ENCODE results near the gene DKK1. TPM values are rescaled to one million over a fixed set of nuclear protein-coding genes. Genes with fewer than 3 reads are reported as not detected.

The DKK1 gene
- total and polyA plus RNA-seq, 2 of the 13 experiments (the other 11 are each of a cell fraction or from before 2014, with no cell fraction given): 123 to 262 TPM

GRCh38 chr10:52313933-52314821 is at the start of gene DKK1 (continued):
- TF ChIP-seq ZBTB3 (CRISPR knock-in tag; IDR thresholded peaks at IDR 0.05; ENCODE audit: borderline replicate concordance, low read depth) (peak; percentile 47; the same call in 1 of the 2 replicates), NRL (CRISPR knock-in tag; IDR thresholded peaks at IDR 0.05; ENCODE audit: borderline replicate concordance) (peak; percentile 83; the same call in 1 of the 2 replicates), ZNF619 (CRISPR knock-in tag; IDR thresholded peaks at IDR 0.05) (peak; percentile 80; the same call in 1 of the 2 replicates), ZNF773 (CRISPR knock-in tag; IDR thresholded peaks at IDR 0.05; ENCODE audit: borderline replicate concordance) (no peak), POLR2AphosphoS2 (IDR thresholded peaks at IDR 0.05; ENCODE audit: low read depth, low read length) (no peak), IRX3 (CRISPR knock-in tag; IDR thresholded peaks at IDR 0.05; ENCODE audit: borderline replicate concordance, low read depth) (no peak), ZBTB34 (CRISPR knock-in tag; IDR thresholded peaks at IDR 0.05) (no peak), PBX3 (CRISPR knock-in tag; IDR thresholded peaks at IDR 0.05; ENCODE audit: borderline replicate concordance) (no peak), ZNF230 (CRISPR knock-in tag; IDR thresholded peaks at IDR 0.05) (peak; percentile 82; the same call in 1 of the 2 replicates), ZNF331 (CRISPR knock-in tag; IDR thresholded peaks at IDR 0.05) (peak; percentile 1; the same call in 1 of the 2 replicates), GFI1 (CRISPR knock-in tag; IDR thresholded peaks at IDR 0.05; ENCODE audit: borderline replicate concordance) (0 out of 2 replicates have a peak, but pooled peaks have one; percentile 54), ZNF503 (CRISPR knock-in tag; IDR thresholded peaks at IDR 0.05) (peak; percentile 87; the same call in 1 of the 2 replicates), MED8 (CRISPR knock-in tag; IDR thresholded peaks at IDR 0.05; ENCODE audit: insufficient replicate concordance) (peak; percentile 92), SSRP1 (CRISPR knock-in tag; IDR thresholded peaks at IDR 0.05) (no peak), ZNF407 (CRISPR knock-in tag; IDR thresholded peaks at IDR 0.05; ENCODE audit: not compliant biosample characterization) (no peak)

Measured in HepG2 (cell line).